ENCODE results near the gene KRTAP5-2. TPM values are rescaled to one million over a fixed set of nuclear protein-coding genes. Genes with fewer than 3 reads are reported as not detected.

The KRTAP5-2 gene
- total and polyA plus RNA-seq, 3 experiments from 2014 or later, result 0.46 TPM; not detected in 2

Other genes with a start within 250 kb of the KRTAP5-2 start
- gene BRSK2, start 208.4 kb downstream of the KRTAP5-2 start, total RNA-seq, result under 1 TPM; 0.35 to 0.59 TPM
- gene BRSK2, start 208.4 kb downstream of the KRTAP5-2 start, polyA plus RNA-seq, result 0.23 TPM
- gene MOB2, start 111.5 kb downstream of the KRTAP5-2 start, total RNA-seq, result 10 to 100 TPM; 26.6 to 28.7 TPM
- gene MOB2, start 111.5 kb downstream of the KRTAP5-2 start, polyA plus RNA-seq, result 67.4 TPM
- gene DUSP8, start 26.0 kb downstream of the KRTAP5-2 start, total RNA-seq, result 1 to 10 TPM; 2.3 to 4.0 TPM
- 0.75 TPM for gene DUSP8, start 26.0 kb downstream of the KRTAP5-2 start, polyA plus RNA-seq
- gene KRTAP5-1, start 13.0 kb downstream of the KRTAP5-2 start, total RNA-seq, result not detected
- not detected for gene KRTAP5-1, start 13.0 kb downstream of the KRTAP5-2 start, polyA plus RNA-seq
- gene KRTAP5-3, start 10.2 kb upstream of the KRTAP5-2 start, total RNA-seq, result not detected
- gene KRTAP5-3, start 10.2 kb upstream of the KRTAP5-2 start, polyA plus RNA-seq, result not detected
- gene KRTAP5-4, start 23.8 kb upstream of the KRTAP5-2 start, total RNA-seq, result not detected
- not detected for gene KRTAP5-4, start 23.8 kb upstream of the KRTAP5-2 start, polyA plus RNA-seq
- gene KRTAP5-5, start 31.5 kb upstream of the KRTAP5-2 start, total RNA-seq, result not detected
- not detected for gene KRTAP5-5, start 31.5 kb upstream of the KRTAP5-2 start, polyA plus RNA-seq
- not detected for gene KRTAP5-6, start 98.9 kb upstream of the KRTAP5-2 start, total RNA-seq
- not detected for gene KRTAP5-6, start 98.9 kb upstream of the KRTAP5-2 start, polyA plus RNA-seq
- gene IFITM10, start 152.3 kb upstream of the KRTAP5-2 start, total RNA-seq, result under 1 TPM; 0.39 to 0.95 TPM
- 0.10 TPM for gene IFITM10, start 152.3 kb upstream of the KRTAP5-2 start, polyA plus RNA-seq
- 100 to 1,000 TPM; 110 to 116 TPM for gene CTSD, start 165.6 kb upstream of the KRTAP5-2 start, total RNA-seq
- gene CTSD, start 165.6 kb upstream of the KRTAP5-2 start, polyA plus RNA-seq, result 206 TPM
- not detected for gene SYT8, start 236.7 kb upstream of the KRTAP5-2 start, total RNA-seq
- not detected for gene SYT8, start 236.7 kb upstream of the KRTAP5-2 start, polyA plus RNA-seq
- gene TNNI2, start 240.7 kb upstream of the KRTAP5-2 start, total RNA-seq, result under 1 TPM in 1 of 2 experiments, not detected in 1; 0.33 TPM
- gene TNNI2, start 240.7 kb upstream of the KRTAP5-2 start, polyA plus RNA-seq, result not detected